HG03432 (cell line): ENCODE results near the gene LMAN2.
"Not testable (repeated sequence)": the region's sequence is repeated elsewhere in the genome, so short reads cannot be mapped to it uniquely, and the experiment has no call there.

ENCODE experiments used
- ATAC-seq: cut with Tn5 transposase; IDR thresholded peaks from one replicate; pipeline ENCODE4 v1.9.1; 2021; ENCODE audit warnings: mild to moderate bottlenecking, moderate library complexity; ENCODE audit not compliant: unreplicated experiment

Gene LMAN2

GRCh38 chr5:177307544-177308363, 43.7 kb downstream of the LMAN2 start:
- no peak for ATAC-seq

GRCh38 chr5:177306674-177307543, 44.6 kb downstream of the LMAN2 start:
- no peak for ATAC-seq

- ATAC-seq: not testable (repeated sequence)
Measured at GRCh38 chr5:177306103-177306640, 45.3 kb downstream of the LMAN2 start.

GRCh38 chr5:177304392-177305119, 46.9 kb downstream of the LMAN2 start:
- no peak for ATAC-seq

- no peak for ATAC-seq
Measured at GRCh38 chr5:177303925-177304391, 47.5 kb downstream of the LMAN2 start.

- peak; percentile 78 for ATAC-seq
Measured at GRCh38 chr5:177303121-177303924, 48.1 kb downstream of the LMAN2 start, which contains the start of the genes PRELID1 and RAB24. Gene PRELID1 (plus strand): TSS chr5:177303799. CDS start chr5:177303986, 187 bp downstream. Gene RAB24 (minus strand): TSS chr5:177303719. CDS start chr5:177303288, 431 bp downstream.

- ATAC-seq: no peak
Measured at GRCh38 chr5:177302354-177303110, 48.9 kb downstream of the LMAN2 start.

- ATAC-seq: no peak
Measured at GRCh38 chr5:177301503-177302165, 49.8 kb downstream of the LMAN2 start.

- no peak for ATAC-seq
Measured at GRCh38 chr5:177300951-177301350, 50.5 kb downstream of the LMAN2 start.

- ATAC-seq: peak; percentile 36
Measured at GRCh38 chr5:177300236-177300880, 51.1 kb downstream of the LMAN2 start.

GRCh38 chr5:177299697-177300096, 51.8 kb downstream of the LMAN2 start:
- ATAC-seq: no peak

- no peak for ATAC-seq
Measured at GRCh38 chr5:177297922-177298321, 53.5 kb downstream of the LMAN2 start.

GRCh38 chr5:177296581-177296980, 54.9 kb downstream of the LMAN2 start:
- no peak for ATAC-seq

GRCh38 chr5:177295924-177296323, 55.5 kb downstream of the LMAN2 start:
- no peak for ATAC-seq

- ATAC-seq: no peak
Measured at GRCh38 chr5:177294632-177295031, 56.8 kb downstream of the LMAN2 start.

GRCh38 chr5:177293819-177294581, 57.5 kb downstream of the LMAN2 start:
- ATAC-seq: no peak

- ATAC-seq: no peak
Measured at GRCh38 chr5:177291735-177292134, 59.7 kb downstream of the LMAN2 start.
